Measurements from ENCODE around the gene CEMP1.

CEMP1 gene

DNA sequence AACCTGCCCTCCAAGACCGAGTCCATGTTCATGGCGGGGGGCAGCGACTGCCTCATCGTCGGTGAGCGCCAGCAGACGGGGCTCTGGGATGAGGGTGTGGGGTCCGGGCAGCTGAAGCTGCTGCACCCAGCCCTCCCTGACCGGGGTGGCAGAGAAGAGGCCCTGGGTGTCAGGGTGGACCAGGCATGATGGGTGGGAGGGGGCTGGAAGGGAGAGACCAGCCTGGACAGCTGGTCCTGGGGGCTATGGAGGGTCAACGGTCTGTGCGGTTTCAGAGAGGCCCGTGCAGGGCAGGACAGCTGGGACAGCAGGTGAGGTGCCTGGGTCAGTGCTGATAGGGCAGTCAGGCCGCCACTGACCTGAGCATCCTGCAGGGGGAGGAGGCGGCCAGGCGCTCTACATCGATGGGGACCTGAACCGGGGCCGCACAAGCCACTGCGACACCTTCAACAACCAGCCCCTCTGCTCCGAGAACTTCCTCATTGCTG is 30.7 kb downstream of the CEMP1 start:
- DNase-seq = no peak

DNA sequence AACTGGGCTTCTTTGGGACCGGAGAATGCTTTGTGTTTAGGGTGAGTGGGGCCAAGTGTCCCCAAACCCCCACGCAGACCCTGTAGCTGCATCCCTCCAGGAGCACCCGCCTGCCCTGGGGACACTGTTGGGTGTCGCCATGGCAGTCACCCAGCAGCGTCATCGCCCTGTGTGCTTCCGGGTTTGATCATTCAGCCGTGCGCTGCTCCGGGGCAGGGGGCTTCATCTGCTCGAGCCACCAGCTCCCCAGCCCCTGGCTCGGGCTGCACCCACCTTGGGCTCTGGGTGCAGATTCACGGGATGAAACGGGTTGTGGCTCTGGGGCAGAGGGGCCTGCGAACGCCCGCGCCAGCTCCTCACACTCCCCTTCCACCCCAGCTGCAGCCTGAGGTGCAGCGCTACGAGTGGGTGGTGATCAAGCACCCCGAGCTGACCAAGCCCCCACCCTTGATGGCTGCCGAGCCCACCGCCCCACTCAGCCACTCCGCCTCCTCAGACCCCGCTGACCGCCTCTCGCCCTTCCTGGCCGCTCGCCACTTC is 31.2 kb downstream of the CEMP1 start:
- no peak for DNase-seq

DNA sequence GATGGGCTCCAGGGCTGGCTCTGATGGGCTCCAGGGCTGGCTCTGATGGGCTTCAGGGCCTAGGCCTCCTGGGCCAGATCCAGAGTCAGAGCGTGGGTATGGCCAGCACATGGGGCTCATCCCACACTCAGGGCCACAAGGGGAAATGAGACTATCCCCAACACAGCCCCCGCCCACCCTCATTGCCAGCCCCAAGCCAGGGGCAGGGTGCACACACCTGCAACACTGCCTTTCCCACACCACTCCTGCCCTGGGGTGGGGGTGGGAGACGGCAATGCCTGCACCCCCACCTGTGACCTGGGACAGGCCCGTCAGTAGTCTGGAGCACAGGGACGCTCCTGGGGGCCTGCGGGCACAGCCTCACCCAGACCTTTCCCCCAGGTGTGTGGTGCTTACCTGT is 31.8 kb downstream of the CEMP1 start:
- no peak for DNase-seq

DNA sequence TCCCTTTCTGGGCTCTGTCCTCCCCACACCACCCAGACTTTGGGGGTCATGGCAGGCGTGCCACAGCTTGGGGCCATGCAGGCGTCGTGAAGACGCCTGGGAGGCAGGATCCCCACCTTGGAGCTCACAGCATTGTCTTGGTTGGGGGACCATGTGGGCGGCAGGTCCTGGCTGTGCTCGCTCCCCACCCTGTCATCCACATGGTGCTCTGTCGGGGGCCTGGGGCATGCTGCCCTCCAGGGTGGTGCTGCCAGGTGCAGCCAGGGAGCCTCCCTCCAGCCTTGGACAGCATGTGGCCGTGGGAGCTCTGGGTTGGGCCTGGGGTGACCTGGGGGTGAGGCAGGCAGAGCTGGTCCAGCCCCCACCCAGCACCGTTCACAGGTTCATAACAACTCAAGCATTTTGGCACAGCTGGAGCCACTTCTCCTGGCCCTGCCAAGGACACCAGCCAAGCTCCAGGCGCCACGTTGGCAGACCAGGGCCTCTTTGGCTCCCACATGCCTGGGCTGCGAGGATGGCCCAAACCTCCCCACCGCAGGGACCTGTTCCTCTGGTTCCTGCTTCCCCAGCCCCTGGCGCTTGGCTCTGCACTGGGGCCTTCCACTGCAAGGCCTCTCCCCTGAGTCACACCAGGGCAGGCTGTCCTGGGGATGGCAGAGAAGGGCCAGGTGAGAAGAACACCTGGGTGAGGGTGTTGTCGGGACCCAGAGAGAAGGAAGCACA is 32.5 kb downstream of the CEMP1 start:
- no peak for DNase-seq

DNA sequence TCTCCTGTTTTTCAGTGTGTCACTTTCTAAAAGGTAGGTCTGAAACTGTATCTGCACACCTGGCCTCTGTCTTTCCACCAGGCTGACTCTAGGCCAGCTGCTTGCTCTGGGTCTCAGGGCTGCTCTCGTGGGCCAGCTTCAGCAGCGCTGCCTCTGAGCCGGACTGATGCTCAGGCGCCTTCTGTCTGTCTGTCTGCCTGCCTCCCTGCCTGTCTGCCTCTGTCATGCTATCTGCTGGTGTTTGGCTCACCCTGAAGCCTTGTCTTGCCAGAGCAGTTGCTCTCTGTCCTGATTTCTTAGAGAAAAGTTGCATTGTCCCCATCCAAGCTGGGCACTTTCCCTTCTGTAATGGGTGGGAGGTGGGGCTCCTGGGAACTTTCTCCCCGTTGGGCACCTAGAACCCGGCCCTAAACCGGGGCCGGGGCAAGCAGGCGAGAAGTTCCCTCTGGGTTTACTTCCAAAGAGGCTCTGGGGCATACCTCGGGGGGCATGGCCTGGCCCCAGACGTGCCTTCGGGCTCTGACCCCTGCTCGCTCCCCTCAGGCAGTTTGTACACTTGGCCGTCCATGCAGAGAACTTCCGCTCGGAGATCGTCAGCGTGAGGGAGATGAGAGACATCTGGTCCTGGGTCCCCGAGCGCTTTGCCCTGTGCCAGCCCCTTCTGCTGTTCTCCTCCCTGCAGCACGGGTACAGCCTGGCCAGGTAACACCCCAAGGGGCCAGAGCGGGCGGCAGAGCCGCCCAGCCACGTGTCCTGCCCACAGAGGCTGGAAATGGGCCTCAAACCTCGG is 33.3 kb downstream of the CEMP1 start:
- DNase-seq = no peak

DNA sequence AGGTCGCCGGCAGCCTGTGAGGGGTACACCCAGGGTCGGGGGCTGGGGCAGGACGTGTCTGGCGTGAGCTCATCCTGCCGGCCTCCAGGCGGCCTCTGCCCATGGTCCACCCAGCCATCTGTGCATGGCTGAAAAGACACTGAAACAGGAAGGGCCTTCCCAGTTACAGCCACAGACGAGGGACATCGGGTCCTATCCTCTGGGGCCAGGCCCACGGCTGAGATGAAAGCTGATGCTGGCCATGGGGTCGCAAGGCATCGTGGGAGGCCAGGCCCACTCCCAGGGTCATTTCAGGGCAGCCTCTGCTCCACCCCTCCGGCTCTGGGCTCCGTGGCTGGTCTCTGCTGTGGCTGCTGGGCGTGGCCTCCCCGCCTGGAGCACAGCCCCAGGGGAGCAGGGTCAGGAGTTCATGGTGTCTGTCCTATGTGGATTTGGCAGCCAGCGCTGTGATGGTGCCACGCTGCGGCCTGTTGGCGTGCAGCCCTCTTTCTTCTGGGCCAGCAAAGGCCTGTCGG is 34.0 kb downstream of the CEMP1 start:
- no peak for DNase-seq

DNA sequence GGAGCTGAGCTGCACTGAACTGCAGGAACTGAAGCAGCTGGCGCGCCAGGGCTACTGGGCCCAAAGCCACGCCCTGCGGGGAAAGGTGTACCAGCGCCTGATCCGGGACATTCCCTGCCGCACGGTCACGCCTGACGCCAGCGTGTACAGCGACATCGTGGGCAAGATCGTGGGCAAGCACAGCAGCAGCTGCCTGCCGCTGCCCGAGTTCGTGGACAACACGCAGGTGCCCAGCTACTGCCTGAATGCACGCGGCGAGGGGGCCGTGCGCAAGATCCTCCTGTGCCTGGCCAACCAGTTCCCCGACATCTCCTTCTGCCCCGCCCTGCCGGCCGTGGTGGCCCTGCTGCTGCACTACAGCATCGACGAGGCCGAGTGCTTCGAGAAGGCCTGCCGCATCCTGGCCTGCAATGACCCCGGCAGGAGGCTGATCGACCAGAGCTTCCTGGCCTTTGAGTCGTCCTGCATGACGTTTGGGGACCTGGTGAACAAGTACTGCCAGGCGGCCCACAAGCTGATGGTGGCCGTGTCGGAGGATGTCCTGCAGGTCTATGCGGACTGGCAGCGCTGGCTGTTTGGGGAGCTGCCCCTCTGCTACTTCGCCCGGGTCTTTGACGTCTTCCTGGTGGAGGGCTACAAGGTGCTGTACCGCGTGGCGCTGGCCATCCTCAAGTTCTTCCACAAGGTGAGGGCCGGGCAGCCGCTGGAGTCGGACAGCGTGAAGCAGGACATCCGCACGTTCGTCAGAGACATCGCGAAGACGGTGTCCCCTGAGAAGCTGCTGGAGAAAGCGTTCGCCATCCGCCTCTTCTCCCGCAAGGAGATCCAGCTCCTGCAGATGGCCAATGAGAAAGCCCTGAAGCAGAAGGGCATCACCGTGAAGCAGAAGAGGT is 34.7 kb downstream of the CEMP1 start:
- DNase-seq = no peak

DNA sequence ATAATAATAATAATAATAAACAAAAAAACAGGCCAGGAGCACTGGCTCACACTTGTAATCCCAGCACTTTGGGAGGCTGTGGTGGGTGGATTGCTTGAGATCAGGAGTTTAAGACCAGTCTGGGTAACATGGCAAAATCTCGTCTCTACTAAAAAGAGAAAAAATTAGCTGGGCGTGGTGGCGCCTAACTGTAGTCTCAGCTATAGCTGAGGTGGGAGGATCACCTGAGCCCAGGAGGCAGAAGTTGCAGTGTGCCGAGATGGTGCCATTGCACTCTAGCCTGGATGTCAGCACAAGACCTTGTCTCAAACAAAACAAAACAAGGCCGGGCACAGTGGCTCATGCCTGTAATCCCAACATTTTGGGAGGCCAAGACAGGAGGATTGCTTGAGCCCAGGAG is 36.2 kb downstream of the CEMP1 start:
- no peak for DNase-seq

DNA sequence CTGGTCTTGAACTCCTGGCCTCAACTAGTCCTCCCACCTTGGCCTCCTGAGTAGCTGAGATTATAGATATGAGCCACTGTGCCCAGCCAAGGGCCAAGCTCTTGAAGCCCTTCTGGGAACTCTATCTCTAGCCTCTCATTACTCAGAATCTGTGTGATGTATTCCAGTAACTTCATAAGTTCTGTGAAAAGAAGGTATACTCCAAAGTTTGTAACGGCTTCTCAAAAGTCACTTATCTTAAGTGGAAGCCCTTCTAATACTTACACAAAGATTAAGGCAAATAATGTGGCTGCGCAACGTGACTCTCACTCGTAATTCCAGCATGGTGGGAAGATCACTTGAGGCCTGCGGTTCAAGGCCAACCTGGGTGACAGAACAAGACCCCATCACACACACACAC is 36.6 kb downstream of the CEMP1 start:
- DNase-seq = no peak

DNA sequence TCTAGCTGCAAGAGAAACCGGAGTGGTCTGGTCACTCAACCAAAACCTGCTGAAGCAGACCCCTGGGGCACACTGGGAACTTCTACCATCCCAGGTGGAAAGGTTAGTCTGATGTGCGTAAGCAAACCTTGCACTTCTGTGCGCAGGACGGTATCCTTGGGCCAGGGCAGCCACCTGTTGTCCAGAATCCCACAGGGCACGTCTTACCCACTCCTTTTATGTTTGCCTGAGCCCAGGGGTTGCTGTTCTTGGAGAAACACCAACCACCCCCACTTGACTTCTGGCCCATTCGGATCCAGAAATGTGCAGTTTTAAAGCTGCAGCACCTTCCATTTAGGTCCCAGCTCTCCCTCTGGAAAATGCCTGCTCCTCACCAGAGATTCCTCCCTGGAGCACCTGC is 37.6 kb downstream of the CEMP1 start:
- no peak for DNase-seq

DNA sequence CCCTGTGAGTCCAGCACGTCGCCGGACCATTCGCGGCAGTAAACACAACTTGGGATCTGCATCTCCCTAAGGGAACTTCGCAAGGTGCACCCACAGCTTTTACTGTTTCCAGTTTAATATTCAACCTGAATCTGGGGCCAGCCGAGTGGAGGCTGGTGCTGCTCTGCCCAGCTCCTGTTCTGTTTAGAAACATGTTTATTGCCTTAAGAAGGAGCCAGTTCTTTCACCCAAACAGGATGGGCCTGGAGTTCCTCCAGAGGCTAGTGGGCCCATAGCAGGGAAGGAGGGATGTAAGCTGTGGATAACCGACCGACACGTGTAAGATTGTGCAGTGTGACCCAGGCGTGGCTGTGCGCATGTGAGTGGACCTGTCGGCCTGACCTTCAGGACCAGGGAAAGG is 38.9 kb downstream of the CEMP1 start:
- DNase-seq = no peak

DNA sequence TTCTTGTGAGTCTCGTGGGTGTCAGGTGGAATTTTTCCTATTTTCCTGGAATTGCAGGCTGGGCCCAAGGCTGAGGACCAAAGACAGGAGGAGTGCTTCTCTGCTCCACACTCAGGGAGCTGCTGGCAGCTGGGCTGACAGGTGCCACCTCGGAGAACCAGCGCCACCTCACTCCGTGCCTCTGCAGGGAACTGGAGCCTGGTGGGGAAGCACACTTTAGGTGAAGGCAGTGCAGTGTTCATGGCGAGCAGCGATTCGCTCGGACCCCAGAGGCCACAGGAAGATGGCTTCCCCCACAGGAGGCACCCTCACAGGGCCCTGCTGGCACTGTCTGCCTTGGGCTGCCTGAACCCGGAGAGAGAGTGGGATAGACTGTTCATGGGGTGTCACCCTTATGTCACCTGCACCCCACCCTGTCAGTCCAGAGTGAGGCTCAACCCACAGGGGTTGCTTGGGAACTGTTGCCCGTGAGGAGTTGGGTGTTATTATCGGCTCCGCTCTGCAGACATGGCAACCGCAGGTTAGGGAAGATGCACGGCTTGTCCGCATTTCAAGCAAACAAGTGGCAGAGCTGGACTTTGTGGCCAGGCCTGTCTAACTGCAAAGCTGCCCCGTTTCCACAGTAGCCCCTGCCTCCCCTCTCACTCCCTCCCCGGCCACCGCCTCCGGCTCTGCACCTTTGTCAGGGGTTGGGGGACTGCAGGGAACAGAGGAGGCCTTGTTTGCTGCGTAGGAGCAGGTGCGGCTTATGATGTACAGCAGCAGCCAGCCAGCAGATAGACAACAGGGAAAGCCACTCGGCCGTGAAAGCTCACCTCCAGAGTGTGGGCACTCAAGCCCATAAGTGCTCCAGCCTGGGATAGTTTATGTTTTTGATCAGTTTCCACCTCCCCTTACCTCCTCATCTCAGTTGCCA is 40.8 kb downstream of the CEMP1 start:
- DNase-seq = no peak

DNA sequence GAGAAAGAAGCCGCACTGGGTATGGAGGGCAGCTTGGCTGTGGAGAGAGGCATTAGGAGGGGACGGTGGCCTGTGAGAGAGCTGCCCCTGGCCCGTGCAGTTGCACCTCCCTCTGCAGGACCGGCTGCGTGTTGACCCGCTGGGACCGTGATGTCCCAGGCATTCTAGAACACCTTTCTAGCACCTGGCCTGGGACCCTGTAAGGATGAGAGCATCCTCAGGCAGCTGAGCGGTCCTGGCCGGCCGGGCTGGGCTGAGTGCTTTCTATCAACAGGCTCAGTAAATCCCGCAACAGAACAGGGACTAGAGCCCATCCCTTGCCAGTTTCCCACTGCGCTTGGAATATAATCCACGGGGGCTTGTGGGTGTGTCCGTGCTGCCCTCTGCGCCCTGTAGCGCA is 41.6 kb downstream of the CEMP1 start:
- DNase-seq = no peak

DNA sequence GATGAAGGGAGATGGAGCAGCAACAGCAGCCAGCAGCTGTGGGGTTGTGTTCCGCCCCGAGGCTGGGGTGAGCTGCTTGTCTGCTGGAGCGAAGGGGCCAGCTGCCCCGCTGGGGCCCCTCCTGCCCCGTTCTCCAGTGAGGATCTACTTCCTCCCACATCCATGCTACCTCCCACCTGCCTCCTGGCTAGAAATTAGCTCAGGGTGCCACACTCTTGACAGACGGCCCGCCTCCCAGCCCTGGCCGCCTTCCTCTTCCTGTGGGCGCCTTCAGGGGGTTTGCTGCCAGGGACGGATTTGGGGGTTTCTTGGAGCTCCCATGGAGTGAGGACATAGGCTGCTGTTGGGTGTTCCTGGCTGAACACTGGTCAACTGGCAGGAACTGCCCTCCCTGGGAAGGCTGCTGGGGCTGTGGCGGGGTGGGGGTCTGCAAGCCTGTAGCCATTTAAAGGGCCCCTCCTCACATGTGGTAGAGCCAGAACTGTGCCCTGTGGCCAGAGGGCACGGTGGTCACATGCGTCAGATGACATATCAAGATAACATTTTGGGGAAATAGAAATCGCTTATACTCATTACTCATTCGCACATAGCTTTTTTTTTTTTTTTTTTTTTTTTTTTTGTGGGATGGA is 43.2 kb downstream of the CEMP1 start:
- DNase-seq = no peak

DNA sequence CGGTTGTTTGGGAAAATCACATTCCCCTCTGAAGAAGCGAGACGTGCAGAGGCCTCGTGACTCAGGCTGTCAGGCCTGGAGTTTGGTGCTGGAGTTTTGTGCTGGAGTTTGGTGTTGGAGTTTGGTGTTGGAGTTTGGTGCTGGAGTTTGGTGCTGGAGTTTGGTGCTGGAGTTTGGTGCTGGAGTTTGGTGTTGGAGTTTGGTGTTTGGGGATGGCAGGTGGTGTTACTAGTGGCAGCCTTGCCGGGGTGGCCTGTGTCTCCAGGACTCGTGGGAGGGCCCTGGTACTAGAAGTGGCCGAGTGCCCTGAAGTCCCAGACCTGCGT is 43.7 kb downstream of the CEMP1 start:
- DNase-seq = no peak

DNA sequence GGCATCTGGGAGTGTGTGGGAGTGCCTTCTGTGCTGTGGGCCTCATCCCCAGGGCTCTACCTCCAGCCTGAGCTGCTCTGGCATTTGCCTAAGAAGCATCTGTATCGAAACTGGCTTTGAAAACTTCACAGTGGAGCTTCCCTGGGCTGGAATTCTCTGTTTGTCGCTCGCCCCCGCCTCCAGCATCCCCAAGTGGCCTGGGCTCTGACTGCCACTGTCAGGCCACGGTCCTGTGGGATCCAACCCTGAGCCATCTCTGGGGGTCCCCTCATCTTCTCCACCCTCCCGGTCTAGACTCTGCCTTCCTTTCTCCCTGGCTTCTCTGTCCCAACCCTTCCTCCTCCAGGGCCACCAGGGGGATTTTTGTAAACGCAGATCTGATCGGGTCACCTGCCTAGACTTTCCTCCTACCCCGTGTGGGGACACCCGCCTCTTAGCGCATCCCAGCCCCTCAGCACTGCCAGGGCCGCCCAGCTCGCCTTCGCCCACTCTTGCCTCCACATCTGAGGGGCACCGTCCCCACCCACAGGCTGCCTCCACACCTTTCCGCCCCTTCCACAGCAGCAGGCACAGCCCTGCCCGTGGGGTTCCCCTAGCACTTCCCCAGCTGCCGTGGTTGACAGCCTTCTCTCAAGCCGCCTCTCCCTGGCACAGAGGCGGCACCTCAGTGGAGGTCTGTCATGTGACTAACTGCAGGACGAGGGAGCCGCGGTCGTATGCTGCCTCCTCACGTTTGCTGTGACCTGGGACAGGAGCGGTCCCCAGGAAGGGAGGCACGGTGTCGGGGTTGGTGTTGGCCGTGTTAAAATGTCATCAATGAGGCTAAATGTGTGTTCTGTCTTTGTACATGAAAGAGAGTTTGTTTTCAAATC is 44.3 kb downstream of the CEMP1 start:
- no peak for DNase-seq

DNA sequence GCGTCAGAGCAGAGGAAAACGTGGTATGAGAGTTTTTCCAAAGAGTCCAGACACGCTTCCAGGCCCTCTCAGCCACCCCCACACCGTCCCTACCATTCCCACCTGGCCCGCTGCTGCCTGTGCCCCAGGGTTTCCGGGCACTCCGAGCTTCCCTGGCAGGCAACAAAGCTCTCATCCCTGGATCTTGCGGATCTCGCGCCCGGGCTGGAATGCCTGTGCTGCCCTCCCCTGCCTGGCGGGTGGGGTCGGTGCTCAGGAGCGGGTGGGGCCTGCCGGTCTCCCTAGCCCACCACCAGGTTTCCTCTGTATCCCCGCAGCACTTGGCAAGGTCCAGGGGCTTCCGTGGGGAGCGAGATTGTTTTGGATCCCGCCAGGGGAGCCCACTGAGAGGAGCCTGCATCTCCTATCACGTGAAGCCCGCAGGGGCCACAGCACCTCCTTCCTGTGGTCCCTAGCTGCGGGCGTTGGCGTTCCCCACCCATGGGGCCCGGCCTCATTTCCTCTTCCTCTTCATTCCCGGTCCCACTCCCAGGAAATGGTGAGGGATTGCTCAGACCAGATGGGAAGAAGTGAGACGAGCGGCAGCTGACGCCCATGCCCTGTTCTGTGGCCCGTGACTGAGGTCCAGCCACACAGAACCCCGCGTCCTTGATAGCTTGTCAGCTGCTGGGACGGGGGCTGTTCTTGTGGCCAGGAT is 45.2 kb downstream of the CEMP1 start:
- no peak for DNase-seq

DNA sequence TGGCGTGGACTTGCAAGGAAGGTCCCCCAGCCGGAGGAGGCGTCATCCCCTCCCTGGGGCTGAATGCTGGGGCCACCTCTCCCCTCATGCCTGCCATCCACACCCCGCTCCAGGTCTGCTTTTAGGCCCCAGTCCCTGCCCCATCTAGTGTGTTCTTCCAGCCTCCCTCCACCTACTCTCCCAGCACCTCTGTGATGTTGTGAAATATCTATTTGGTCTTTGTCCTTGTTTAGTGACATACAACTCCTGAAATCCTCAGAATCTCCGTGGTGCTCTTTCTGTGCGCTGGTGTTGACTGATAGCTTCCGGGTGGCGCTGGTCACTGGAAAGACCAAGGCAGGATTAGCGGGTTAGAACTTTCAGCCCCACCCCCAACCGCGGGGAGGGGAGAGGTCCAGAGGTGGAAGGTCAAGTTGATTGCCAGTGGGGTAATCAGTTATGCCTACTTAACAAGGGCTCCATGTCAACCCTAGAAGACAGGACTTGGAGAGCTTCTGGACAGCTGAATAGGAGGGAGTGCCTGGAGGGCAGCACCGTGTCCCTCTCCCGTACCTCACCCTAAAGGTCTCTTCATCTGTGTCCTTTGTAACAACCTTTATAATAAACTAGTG is 46.2 kb downstream of the CEMP1 start:
- no peak for DNase-seq

All from NCI-H1105 (cell line).